Hepatocyte (in vitro differentiated cells): ENCODE results near the gene MRPS27. TPM values are rescaled to one million over a fixed set of nuclear protein-coding genes. Genes with fewer than 3 reads are reported as not detected.

Experiments used
- DNase-seq: peaks from one replicate; pipeline ENCODE4 v3.0.0-alpha.2; 2016; ENCODE audit warnings: low spot score
- H2AFZ ChIP-seq: fragments of 200-600 bp; sonication (generic); 2 replicates; pipeline ENCODE4 v1.6.0; 2016; ENCODE audit warnings: antibody characterized with exemption, mild to moderate bottlenecking
- H3K27ac ChIP-seq: fragments of 200-600 bp; sonication (generic); 2 replicates; pipeline ENCODE4 v1.5.1; 2016; ENCODE audit warnings: mild to moderate bottlenecking
- H3K27me3 ChIP-seq: fragments of 200-600 bp; sonication (generic); 2 replicates; pipeline ENCODE4 v1.6.1; 2016
- H3K36me3 ChIP-seq: fragments of 200-600 bp; sonication (generic); replicated peaks from 2 replicates; pipeline ENCODE4 v1.5.1; 2016; ENCODE audit warnings: low read depth; ENCODE audit not compliant: insufficient read depth
- H3K4me1 ChIP-seq: fragments of 200-600 bp; sonication (generic); 2 replicates; pipeline ENCODE4 v1.5.1; 2016; ENCODE audit warnings: mild to moderate bottlenecking, moderate library complexity; ENCODE audit not compliant: insufficient read depth
- H3K4me2 ChIP-seq: fragments of 200-600 bp; sonication (generic); 2 replicates; pipeline ENCODE4 v1.6.0; 2016
- H3K4me3 ChIP-seq: fragments of 200-600 bp; sonication (generic); 2 replicates; pipeline ENCODE4 v1.5.1; 2016; ENCODE audit warnings: mild to moderate bottlenecking
- H3K79me2 ChIP-seq: fragments of 200-600 bp; sonication (generic); 2 replicates; pipeline ENCODE4 v1.6.0; 2017; ENCODE audit warnings: mild to moderate bottlenecking
- H3K9me2 ChIP-seq: fragments of 200-600 bp; sonication (generic); replicated peaks from 2 replicates; pipeline ENCODE4 v1.6.0; 2017; ENCODE audit warnings: mild to moderate bottlenecking; ENCODE audit not compliant: insufficient read depth
- H3K9me3 ChIP-seq: fragments of 200-600 bp; sonication (generic); 2 replicates; pipeline ENCODE4 v1.5.1; 2016; ENCODE audit warnings: low read depth, mild to moderate bottlenecking
- H4K20me1 ChIP-seq: fragments of 200-600 bp; sonication (generic); 2 replicates; pipeline ENCODE4 v1.6.0; 2016; ENCODE audit warnings: mild to moderate bottlenecking; ENCODE audit not compliant: insufficient read depth, poor library complexity, severe bottlenecking
- CTCF ChIP-seq: fragments of 200-600 bp; sonication (generic); IDR thresholded peaks from 2 replicates; pipeline ENCODE4 v1.5.1; 2016; ENCODE audit warnings: antibody characterized with exemption, mild to moderate bottlenecking; ENCODE audit not compliant: poor library complexity
- EZH2 ChIP-seq: fragments of 200-600 bp; sonication (generic); IDR thresholded peaks from 2 replicates; pipeline ENCODE4 v1.6.1; 2016; ENCODE audit warnings: antibody characterized with exemption, mild to moderate bottlenecking, borderline replicate concordance
- EZH2phosphoT487 ChIP-seq: fragments of 200-600 bp; sonication (generic); IDR thresholded peaks from one replicate; pipeline ENCODE4 v1.6.1; 2018; ENCODE audit warnings: antibody characterized with exemption, mild to moderate bottlenecking, low read depth, moderate library complexity; ENCODE audit not compliant: unreplicated experiment, severe bottlenecking
- WGBS: methylation state at CpG from one replicate; pipeline ENCODE4 v1.1.6; 2016; ENCODE audit warnings: low lambda C conversion rate; ENCODE audit errors: missing lambda C conversion rate; 5-methylcytosine and 5-hydroxymethylcytosine counted together
- polyA plus RNA-seq: library from polyadenylated mRNA; unstranded; fragments of >200 nt; fragmentation: Nextera tagmentation; extraction: Ambion mirVana; gene quantifications from 2 replicates; pipeline ENCODE4 v1.2.1, GENCODE V29; 2016
- total RNA-seq: library from RNA; depleted of rRNA; stranded (reverse); fragments of >200 nt; gene quantifications from 2 replicates; pipeline ENCODE4 v1.2.3, GENCODE V29; 2014

MRPS27 gene
- total and polyA plus RNA-seq, 2 experiments from 2014 or later, result 35.6 to 63.5 TPM

GRCh38 chr5:72208324-72208926 lies 111.6 kb downstream of the MRPS27 start:
- no peak overlapping the region for H3K4me2 ChIP-seq
- no peaks in the 10 kb centered on the region for H3K9me2 ChIP-seq
- 98% methylated on average over 3 of the region's 3 CpGs for WGBS
- TF ChIP-seq EZH2phosphoT487 (no peak), CTCF (no peak), EZH2 (no peak)
- H3K27me3 ChIP-seq, result no peaks in the 10 kb centered on the region
- H3K4me3 ChIP-seq, result no peak overlapping the region
- H3K27ac ChIP-seq, result no peak overlapping the region
- H3K79me2 ChIP-seq, result no peaks in the 10 kb centered on the region
- H2AFZ ChIP-seq, result no peak overlapping the region
- H3K36me3 ChIP-seq, result no peaks in the 10 kb centered on the region
- no peaks in the 10 kb centered on the region for H3K4me1 ChIP-seq
- no peak for DNase-seq
- H3K9me3 ChIP-seq, result no peaks in the 10 kb centered on the region
- no peaks in the 10 kb centered on the region for H4K20me1 ChIP-seq

- Histone ChIP-seq H4K20me1 (no peaks in the 10 kb centered on the region), H3K4me3 (no peak overlapping the region), H3K9me2 (no peaks in the 10 kb centered on the region), H3K4me1 (no peaks in the 10 kb centered on the region), H3K4me2 (no peak overlapping the region), H3K36me3 (no peaks in the 10 kb centered on the region), H3K9me3 (no peaks in the 10 kb centered on the region), H3K27me3 (no peaks in the 10 kb centered on the region), H3K79me2 (no peaks in the 10 kb centered on the region), H2AFZ (no peak overlapping the region), H3K27ac (no peak overlapping the region)
- WGBS, result 93% methylated on average over 3 of the region's 3 CpGs
- no peak for DNase-seq
- TF ChIP-seq EZH2, result no peak
- no peak for TF ChIP-seq EZH2phosphoT487
- TF ChIP-seq CTCF, result no peak
These were observed 113.0 kb downstream of the MRPS27 start for GRCh38 chr5:72206994-72207393.

GRCh38 chr5:72206160-72206559 lies 113.9 kb downstream of the MRPS27 start:
- WGBS, result 94% methylated on average over 3 of the region's 3 CpGs
- Histone ChIP-seq H3K4me1 (no peaks in the 10 kb centered on the region), H3K4me3 (no peak overlapping the region), H4K20me1 (no peaks in the 10 kb centered on the region), H3K79me2 (no peaks in the 10 kb centered on the region), H2AFZ (no peak overlapping the region), H3K4me2 (no peak overlapping the region), H3K36me3 (no peaks in the 10 kb centered on the region), H3K27ac (no peak overlapping the region), H3K9me2 (no peaks in the 10 kb centered on the region), H3K27me3 (no peaks in the 10 kb centered on the region), H3K9me3 (no peaks in the 10 kb centered on the region)
- TF ChIP-seq EZH2phosphoT487 (no peak), CTCF (no peak), EZH2 (no peak)
- no peak for DNase-seq
